Lower lobe of right lung (tissue), 2 donors: ENCODE results near the gene RSPH10B2. TPM values are rescaled to one million over a fixed set of nuclear protein-coding genes. Genes with fewer than 3 reads are reported as not detected.
A peak's percentile ranks its signal among the peaks of the same experiment; 100 is the strongest.
"Not testable (repeated sequence)": the region's sequence is repeated elsewhere in the genome, so short reads cannot be mapped to it uniquely, and the experiment has no call there.

Source experiments
- ATAC-seq, 2 donors: fragments of 200-7000 bp; cut with Tn5 transposase; one replicate each; pipeline ENCODE4 v1.9.1; 2020 to 2022; ENCODE audit warnings: mild to moderate bottlenecking in 2 of 2, moderate library complexity in 2 of 2
- DNase-seq: peaks from one replicate; pipeline ENCODE4 v3.0.0-alpha.2; 2020
- H3K27ac ChIP-seq: fragments of 200-600 bp; one replicate; pipeline ENCODE4 v1.8.0; 2022
- H3K27me3 ChIP-seq: fragments of 200-600 bp; one replicate; pipeline ENCODE4 v1.8.0; 2022; ENCODE audit warnings: low read depth
- H3K36me3 ChIP-seq: fragments of 200-600 bp; one replicate; pipeline ENCODE4 v1.8.0; 2022; ENCODE audit warnings: mild to moderate bottlenecking
- H3K4me1 ChIP-seq: fragments of 200-600 bp; one replicate; pipeline ENCODE4 v1.8.0; 2022
- H3K4me3 ChIP-seq: fragments of 200-600 bp; one replicate; pipeline ENCODE4 v1.8.0; 2022; ENCODE audit warnings: mild to moderate bottlenecking
- H3K9me3 ChIP-seq: fragments of 200-600 bp; one replicate; pipeline ENCODE4 v1.8.0; 2022
- CTCF ChIP-seq: fragments of 200-600 bp; IDR thresholded peaks from one replicate; pipeline ENCODE4 v1.8.0; 2022; ENCODE audit warnings: antibody characterized with exemption, mild to moderate bottlenecking
- intact Hi-C: fragments of 100-400 bp; cut with DNase I; formaldehyde crosslinking; loops from one replicate; pipeline ENCODE4 v1.11.0; 2022
- total RNA-seq: library from RNA; stranded (reverse); fragmentation: NEBNext Ultra II Directional; extraction: Animal tissue kit (Norgen Biotek cat#: 25700); gene quantifications from one replicate; pipeline ENCODE4 v1.2.1, GENCODE V29; 2021
- donor health status: DM: no; HTN: yes; CAD: no; lungs with severe emphysema.

Gene RSPH10B2
- total RNA-seq, 1 donor from 2014 or later, result 4.8 TPM

GRCh38 chr7:6718124-6718523 lies 35.8 kb upstream of the RSPH10B2 start:
- no peak for DNase-seq
- H3K27ac ChIP-seq, result no peak overlapping the region
- intact Hi-C loops, result no loop called here
- ATAC-seq, result no peak
- H3K4me3 ChIP-seq, result no peak overlapping the region
- no peaks in the 10 kb centered on the region for H3K9me3 ChIP-seq
- no peak for TF ChIP-seq CTCF
- no peaks in the 10 kb centered on the region for H3K36me3 ChIP-seq
- H3K4me1 ChIP-seq, result no peaks in the 10 kb centered on the region
- H3K27me3 ChIP-seq, result peaks cover 13% of the 10 kb centered on the region

GRCh38 chr7:6724351-6724750 lies 29.6 kb upstream of the RSPH10B2 start:
- H3K36me3 ChIP-seq, DNase-seq, H3K4me1 ChIP-seq, intact Hi-C loops, H3K4me3 ChIP-seq, H3K27me3 ChIP-seq, H3K27ac ChIP-seq, ATAC-seq, H3K9me3 ChIP-seq: not testable (repeated sequence)

GRCh38 chr7:6725003-6725402 lies 28.9 kb upstream of the RSPH10B2 start:
- H3K36me3 ChIP-seq, result no peaks in the 10 kb centered on the region
- no peaks in the 10 kb centered on the region for H3K4me1 ChIP-seq
- no peak overlapping the region for H3K4me3 ChIP-seq
- H3K27me3 ChIP-seq, result peaks cover 3% of the 10 kb centered on the region
- intact Hi-C loops, result no loop called here
- no peak for TF ChIP-seq CTCF
- no peak overlapping the region for H3K27ac ChIP-seq
- H3K9me3 ChIP-seq, result no peaks in the 10 kb centered on the region
- peak; percentile 60 for DNase-seq
- ATAC-seq, result no peak

- DNase-seq, H3K4me3 ChIP-seq, H3K36me3 ChIP-seq, H3K4me1 ChIP-seq, H3K9me3 ChIP-seq, H3K27ac ChIP-seq, H3K27me3 ChIP-seq, intact Hi-C loops, ATAC-seq: not testable (repeated sequence)
Observed at GRCh38 chr7:6726341-6726740, 27.6 kb upstream of the RSPH10B2 start.

GRCh38 chr7:6727663-6728062 lies 26.2 kb upstream of the RSPH10B2 start:
- intact Hi-C loops, result no loop called here
- H3K9me3 ChIP-seq, result no peaks in the 10 kb centered on the region
- no peak overlapping the region for H3K27ac ChIP-seq
- H3K27me3 ChIP-seq, result no peaks in the 10 kb centered on the region
- TF ChIP-seq CTCF, result no peak
- no peak for DNase-seq
- peaks cover 8% of the 10 kb centered on the region for H3K4me1 ChIP-seq
- no peak for ATAC-seq
- H3K4me3 ChIP-seq, result no peak overlapping the region
- H3K36me3 ChIP-seq, result peaks cover 7% of the 10 kb centered on the region

GRCh38 chr7:6728893-6729491 lies 24.9 kb upstream of the RSPH10B2 start:
- H3K9me3 ChIP-seq, intact Hi-C loops, H3K27me3 ChIP-seq, H3K4me1 ChIP-seq, ATAC-seq, DNase-seq: not testable (repeated sequence)
- H3K27ac ChIP-seq, result peak overlapping the region; percentile 82
- H3K36me3 ChIP-seq, result peaks cover 20% of the 10 kb centered on the region
- peak overlapping the region; percentile 94 for H3K4me3 ChIP-seq

- peak overlapping the region; percentile 94 for H3K4me3 ChIP-seq
- intact Hi-C loops, result no loop called here
- peaks cover 27% of the 10 kb centered on the region for H3K36me3 ChIP-seq
- ATAC-seq, result peak; percentile 100
- peak; percentile 97 for DNase-seq
- no peaks in the 10 kb centered on the region for H3K27me3 ChIP-seq
- no peaks in the 10 kb centered on the region for H3K9me3 ChIP-seq
- TF ChIP-seq CTCF, result no peak
- peak overlapping the region; percentile 82 for H3K27ac ChIP-seq
- H3K4me1 ChIP-seq, result peaks cover 8% of the 10 kb centered on the region
Observed at GRCh38 chr7:6729492-6730342, 24.2 kb upstream of the RSPH10B2 start.
